Liver (tissue), 9 donors: ENCODE results near the gene TLCD1. TPM values are rescaled to one million over a fixed set of nuclear protein-coding genes. Genes with fewer than 3 reads are reported as not detected.

Experiments
- DNase-seq: peaks from one replicate; pipeline ENCODE4 v3.0.0-alpha.2; 2017; ENCODE audit warnings: low spot score
- H3K27ac ChIP-seq, 2 donors: one replicate each; pipeline ENCODE4 v1.7.0; 2013; ENCODE audit warnings: inconsistent platforms in 2 of 2, low read length in 2 of 2, control low read depth in 1 of 2, low read depth in 1 of 2, mild to moderate bottlenecking in 1 of 2
- H3K27me3 ChIP-seq, 4 donors: one replicate each; pipeline versions ENCODE4 v1.6.1 to v1.7.0; 2013; ENCODE audit warnings: low read length in 3 of 4, inconsistent platforms in 1 of 4, mild to moderate bottlenecking in 1 of 4, moderate library complexity in 1 of 4; ENCODE audit not compliant: control insufficient read depth in 4 of 4, insufficient read depth in 4 of 4
- H3K36me3 ChIP-seq, 4 donors: one replicate each; pipeline versions ENCODE4 v1.6.1 to v1.7.0; 2013; ENCODE audit warnings: low read length in 3 of 4, mild to moderate bottlenecking in 3 of 4, low read depth in 1 of 4, moderate library complexity in 1 of 4; ENCODE audit not compliant: control insufficient read depth in 4 of 4, insufficient read depth in 3 of 4
- H3K4me1 ChIP-seq, 4 donors: one replicate each; pipeline versions ENCODE4 v1.6.1 to v1.7.0; 2013; ENCODE audit warnings: low read length in 3 of 4, mild to moderate bottlenecking in 3 of 4, moderate library complexity in 1 of 4; ENCODE audit not compliant: control insufficient read depth in 4 of 4, insufficient read depth in 4 of 4
- H3K4me3 ChIP-seq, 3 donors: one replicate each; pipeline versions ENCODE4 v1.6.1 to v1.7.0; 2013; ENCODE audit warnings: low read length in 3 of 3, control low read depth in 1 of 3, low read depth in 1 of 3, mild to moderate bottlenecking in 1 of 3
- H3K9ac ChIP-seq, 2 donors: one replicate each; pipeline ENCODE4 v1.7.0; 2013; ENCODE audit warnings: low read length in 2 of 2, mild to moderate bottlenecking in 2 of 2, moderate library complexity in 2 of 2, control low read depth in 1 of 2, low read depth in 1 of 2
- H3K9me3 ChIP-seq, 4 donors: one replicate each; pipeline versions ENCODE4 v1.6.1 to v1.7.0; 2013; ENCODE audit warnings: low read length in 3 of 4; ENCODE audit not compliant: control insufficient read depth in 4 of 4
- ATF3 ChIP-seq: IDR thresholded peaks from 2 replicates; pipeline ENCODE4 v1.6.1; 2016; ENCODE audit warnings: antibody characterized with exemption
- EGR1 ChIP-seq, 2 donors: IDR thresholded peaks; 2 replicates each; pipeline ENCODE4 v1.6.1; 2016 to 2018; ENCODE audit warnings: antibody characterized with exemption in 2 of 2, low read depth in 2 of 2
- FOXA1 ChIP-seq: IDR thresholded peaks from 2 replicates; pipeline ENCODE4 v1.6.1; 2016; ENCODE audit warnings: antibody characterized with exemption
- FOXA2 ChIP-seq: IDR thresholded peaks from 2 replicates; pipeline ENCODE4 v1.6.1; 2016; ENCODE audit warnings: antibody characterized with exemption
- GABPA ChIP-seq, 2 donors: IDR thresholded peaks in 1 of 2; conservative IDR thresholded peaks in 1 of 2; 2 replicates each; pipeline ENCODE4 v1.6.1; 2016; ENCODE audit warnings: antibody characterized with exemption in 2 of 2, mild to moderate bottlenecking in 1 of 2, moderate library complexity in 1 of 2
- HNF4A ChIP-seq, 2 donors: conservative IDR thresholded peaks; 2 replicates each; pipeline ENCODE4 v1.6.1; 2016; ENCODE audit warnings: antibody characterized with exemption in 2 of 2, mild to moderate bottlenecking in 2 of 2
- HNF4G ChIP-seq: IDR thresholded peaks from 2 replicates; pipeline ENCODE4 v1.6.1; 2016; ENCODE audit warnings: antibody characterized with exemption
- JUND ChIP-seq, 2 donors: IDR thresholded peaks; 2 replicates each; pipeline ENCODE4 v1.6.1; 2016; ENCODE audit warnings: antibody characterized with exemption in 2 of 2
- NR2F2 ChIP-seq: IDR thresholded peaks from 2 replicates; pipeline ENCODE4 v1.6.1; 2016; ENCODE audit warnings: antibody characterized with exemption
- RAD21 ChIP-seq, 2 donors: IDR thresholded peaks; 2 replicates each; pipeline ENCODE4 v1.6.1; 2016; ENCODE audit warnings: antibody characterized with exemption in 2 of 2, mild to moderate bottlenecking in 2 of 2
- RXRA ChIP-seq, 2 donors: IDR thresholded peaks; 2 replicates each; pipeline ENCODE4 v1.6.1; 2017 to 2018; ENCODE audit warnings: antibody characterized with exemption in 2 of 2, mild to moderate bottlenecking in 1 of 2
- SP1 ChIP-seq: IDR thresholded peaks from 2 replicates; pipeline ENCODE4 v1.6.1; 2018; ENCODE audit warnings: antibody characterized with exemption, mild to moderate bottlenecking
- TAF1 ChIP-seq: conservative IDR thresholded peaks from 2 replicates; pipeline ENCODE4 v1.6.1; 2016; ENCODE audit warnings: antibody characterized with exemption, mild to moderate bottlenecking
- YY1 ChIP-seq: IDR thresholded peaks from 2 replicates; pipeline ENCODE4 v1.6.1; 2016; ENCODE audit warnings: antibody characterized with exemption, mild to moderate bottlenecking
- ZBTB33 ChIP-seq: IDR thresholded peaks from 2 replicates; pipeline ENCODE4 v1.6.1; 2016; ENCODE audit warnings: antibody characterized with exemption
- WGBS: extraction: QIAGEN DNeasy Blood & Tissue Kit; methylation state at CpG from one replicate; pipeline ENCODE4 v1.1.7; 2013; 5-methylcytosine and 5-hydroxymethylcytosine counted together
- polyA plus RNA-seq, 2 donors: library from polyadenylated mRNA; stranded (reverse) in 1 of 2; unstranded in 1 of 2; fragments of 200-250 nt in 1 of 2; fragments of >200 nt in 1 of 2; fragmentation: Nextera tagmentation in 1 of 2; extraction: Ambion mirVana in 1 of 2; gene quantifications; one replicate each; pipeline versions ENCODE4 v1.2.1 to v1.2.3, GENCODE V29; 2013 to 2015
- total RNA-seq, 2 donors: library from RNA; depleted of rRNA; stranded (reverse); fragments of >200 nt; gene quantifications; one replicate each; pipeline ENCODE4 v1.2.3, GENCODE V29; 2014
- TF ChIP-seq, protein P1 (sequence below): IDR thresholded peaks from 2 replicates; pipeline ENCODE4 v1.6.1; 2016; ENCODE audit warnings: antibody characterized with exemption
- TF ChIP-seq, protein P2 (sequence below): fragments of 150-350 bp; IDR thresholded peaks from 2 replicates; pipeline ENCODE4 v1.5.1; 2017; ENCODE audit warnings: improper control_type of control experiment, low read depth, low read length; ENCODE audit not compliant: missing input control
- donor health status: healthy.
- donor health status: healthy.
- donor health status: healthy.
- donor health status: healthy.
- donor health status: healthy.

TLCD1 gene
- total and polyA plus RNA-seq, 4 donors: 4.4 to 8.8 (median 6.5) TPM

- TF ChIP-seq FOXA2: no peak
- TF ChIP-seq, protein P1, sequence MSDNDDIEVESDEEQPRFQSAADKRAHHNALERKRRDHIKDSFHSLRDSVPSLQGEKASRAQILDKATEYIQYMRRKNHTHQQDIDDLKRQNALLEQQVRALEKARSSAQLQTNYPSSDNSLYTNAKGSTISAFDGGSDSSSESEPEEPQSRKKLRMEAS: no peak
- no peak for TF ChIP-seq EGR1 (IDR thresholded peaks at IDR 0.05; ENCODE audit: low read depth in 2 of 2)
- TF ChIP-seq SP1: no peak
- TF ChIP-seq HNF4G: no peak
- no peak for TF ChIP-seq YY1
- TF ChIP-seq, protein P2, sequence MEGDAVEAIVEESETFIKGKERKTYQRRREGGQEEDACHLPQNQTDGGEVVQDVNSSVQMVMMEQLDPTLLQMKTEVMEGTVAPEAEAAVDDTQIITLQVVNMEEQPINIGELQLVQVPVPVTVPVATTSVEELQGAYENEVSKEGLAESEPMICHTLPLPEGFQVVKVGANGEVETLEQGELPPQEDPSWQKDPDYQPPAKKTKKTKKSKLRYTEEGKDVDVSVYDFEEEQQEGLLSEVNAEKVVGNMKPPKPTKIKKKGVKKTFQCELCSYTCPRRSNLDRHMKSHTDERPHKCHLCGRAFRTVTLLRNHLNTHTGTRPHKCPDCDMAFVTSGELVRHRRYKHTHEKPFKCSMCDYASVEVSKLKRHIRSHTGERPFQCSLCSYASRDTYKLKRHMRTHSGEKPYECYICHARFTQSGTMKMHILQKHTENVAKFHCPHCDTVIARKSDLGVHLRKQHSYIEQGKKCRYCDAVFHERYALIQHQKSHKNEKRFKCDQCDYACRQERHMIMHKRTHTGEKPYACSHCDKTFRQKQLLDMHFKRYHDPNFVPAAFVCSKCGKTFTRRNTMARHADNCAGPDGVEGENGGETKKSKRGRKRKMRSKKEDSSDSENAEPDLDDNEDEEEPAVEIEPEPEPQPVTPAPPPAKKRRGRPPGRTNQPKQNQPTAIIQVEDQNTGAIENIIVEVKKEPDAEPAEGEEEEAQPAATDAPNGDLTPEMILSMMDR: no peak
- no peak for TF ChIP-seq RXRA (IDR thresholded peaks at IDR 0.05)
Observed at GRCh38 chr17:28705074-28705659, 20.9 kb downstream of the TLCD1 start (continued).

DNA sequence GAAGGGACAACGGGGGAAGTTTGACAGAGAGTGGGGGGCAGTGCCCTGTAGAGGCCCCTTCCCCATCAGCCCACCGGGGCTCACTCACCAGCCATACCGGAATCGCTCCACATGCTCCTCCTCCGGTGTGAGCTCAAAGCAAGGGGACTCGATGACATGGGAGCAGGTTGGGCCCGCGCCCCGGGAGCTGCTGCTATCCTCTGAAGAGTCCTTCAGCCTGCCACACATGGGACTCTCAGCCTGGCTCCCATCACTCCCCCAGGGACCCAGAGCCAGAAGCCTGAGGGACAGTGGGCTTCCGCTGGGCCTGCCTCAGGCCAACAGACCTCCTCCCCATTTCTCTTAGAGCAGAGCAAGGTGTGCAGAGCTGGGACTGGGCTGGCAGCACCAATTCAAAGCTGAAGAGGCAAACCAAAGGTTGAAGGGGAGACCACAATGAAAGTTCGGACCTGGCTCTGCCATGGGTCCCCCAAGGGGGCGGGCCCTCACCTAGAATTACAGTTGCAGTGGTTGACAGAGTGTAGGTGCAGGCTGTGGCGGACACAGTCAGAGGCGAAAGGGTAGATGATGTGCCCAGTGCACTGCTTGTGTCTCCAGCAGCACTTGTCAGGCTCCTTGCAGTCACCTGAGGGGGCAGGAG, 21.7 kb downstream of the TLCD1 start:
- TF ChIP-seq JUND (IDR thresholded peaks at IDR 0.05) (no peak), EGR1 (IDR thresholded peaks at IDR 0.05; ENCODE audit: low read depth in 2 of 2) (no peak), HNF4G (no peak), HNF4A (conservative IDR thresholded peaks at IDR 0.05) (no peak), NR2F2 (no peak), SP1 (no peak)
- TF ChIP-seq, protein P2: no peak
- Histone ChIP-seq H3K9ac (no peak overlapping the region), H3K27ac (no peak overlapping the region), H3K9me3 (no peaks in the 10 kb centered on the region), H3K36me3 (peaks cover 17 to 52% (median 33%) of the 10 kb centered on the region in 4 donors), H3K4me3 (no peak overlapping the region), H3K4me1 (no peaks in the 10 kb centered on the region), H3K27me3 (no peaks in the 10 kb centered on the region)
- WGBS: 94% methylated on average over 14 of the region's 14 CpGs
- no peak for DNase-seq

DNA sequence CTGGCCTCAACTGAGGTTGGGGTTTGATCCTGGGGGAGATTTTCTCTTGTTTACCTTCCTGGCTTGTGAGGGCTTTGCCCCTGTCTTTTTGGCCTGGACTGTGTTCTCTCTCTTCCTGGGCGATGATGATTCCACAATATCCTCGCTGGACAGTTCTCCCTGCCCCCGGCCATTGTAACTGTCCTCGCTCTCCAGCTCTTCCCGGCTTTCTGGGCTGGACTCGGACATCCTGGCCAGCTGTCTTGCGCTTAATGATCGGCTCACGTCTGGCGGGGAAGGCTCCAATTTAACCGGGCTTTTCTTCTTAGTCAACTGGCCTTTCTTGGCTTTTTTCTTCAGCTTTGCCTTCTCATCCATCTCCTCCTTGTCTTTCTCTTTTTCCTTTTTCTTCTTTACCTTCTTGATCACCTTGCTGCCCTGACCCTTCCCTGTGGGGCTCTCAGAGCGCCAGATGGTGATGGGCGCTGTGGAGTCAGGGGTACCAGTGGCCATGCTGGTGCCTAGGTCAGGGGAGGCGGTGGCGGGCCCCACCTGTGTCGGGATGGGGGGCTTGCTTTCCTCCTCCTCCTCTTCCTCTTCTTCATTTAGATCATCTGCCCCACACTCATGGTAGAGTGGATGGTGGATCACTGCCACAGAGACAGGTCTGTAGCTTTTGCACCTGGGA, 22.3 kb downstream of the TLCD1 start:
- peaks cover 17 to 58% (median 38%) of the 10 kb centered on the region in 4 donors for H3K36me3 ChIP-seq
- 90% methylated on average over 16 of the region's 16 CpGs for whole genome bisulfite sequencing
- H3K27ac ChIP-seq: no peak overlapping the region
- no peaks in the 10 kb centered on the region for H3K27me3 ChIP-seq
- H3K4me3 ChIP-seq: no peak overlapping the region
- no peak overlapping the region for H3K9ac ChIP-seq
- peaks cover 0 to under 1% (median under 1%) of the 10 kb centered on the region in 4 donors for H3K4me1 ChIP-seq
- DNase-seq: no peak
- no peaks in the 10 kb centered on the region for H3K9me3 ChIP-seq
- TF ChIP-seq HNF4G (no peak), ZBTB33 (no peak), FOXA2 (no peak), HNF4A (conservative IDR thresholded peaks at IDR 0.05) (no peak), ATF3 (no peak), FOXA1 (no peak), NR2F2 (no peak), SP1 (no peak), GABPA (IDR thresholded peaks at IDR 0.05 in 1 of 2, conservative IDR thresholded peaks at IDR 0.05 in 1 of 2) (no peak), EGR1 (IDR thresholded peaks at IDR 0.05; ENCODE audit: low read depth in 2 of 2) (no peak), TAF1 (no peak), RXRA (IDR thresholded peaks at IDR 0.05) (no peak), RAD21 (IDR thresholded peaks at IDR 0.05) (no peak), JUND (IDR thresholded peaks at IDR 0.05) (no peak), YY1 (no peak)
- TF ChIP-seq, protein P1: no peak
- TF ChIP-seq, protein P2: no peak
